Suprapubic skin (tissue), 4 donors: ENCODE measurements around the gene NEGR1.

ENCODE experiments used
- CTCF ChIP-seq, 2 donors: fragments of 200-600 bp in 1 of 2; fragments of 450-650 bp in 1 of 2; sonication (generic) in 1 of 2; IDR thresholded peaks; one replicate each; pipeline ENCODE4 v1.5.1; 2016 to 2019; ENCODE audit warnings: antibody characterized with exemption in 2 of 2, mild to moderate bottlenecking in 1 of 2, moderate library complexity in 1 of 2
- EP300 ChIP-seq: sonication (generic); formaldehyde crosslinking; IDR thresholded peaks from one replicate; pipeline ENCODE4 v1.6.1; 2017; ENCODE audit warnings: antibody characterized with exemption
- POLR2A ChIP-seq, 2 donors: fragments of 450-650 bp; IDR thresholded peaks; one replicate each; pipeline ENCODE4 v1.6.1; 2017; ENCODE audit warnings: antibody characterized with exemption in 2 of 2, mild to moderate bottlenecking in 2 of 2, moderate library complexity in 2 of 2
- POLR2AphosphoS5 ChIP-seq, 3 donors: sonication (generic); formaldehyde crosslinking; IDR thresholded peaks; one replicate each; pipeline ENCODE4 v1.6.1; 2017; ENCODE audit warnings: antibody characterized with exemption in 3 of 3

GRCh38 chr1:71623888-71624287 is 658.5 kb downstream of the NEGR1 start:
- TF ChIP-seq CTCF (IDR thresholded peaks at IDR 0.05) = no peak
- TF ChIP-seq POLR2A (IDR thresholded peaks at IDR 0.05) = no peak
- no peak for TF ChIP-seq POLR2AphosphoS5 (IDR thresholded peaks at IDR 0.05)
- no peak for TF ChIP-seq EP300
